HG03280 (cell line): ENCODE data around the gene ZBED3.

ENCODE experiments used
- ATAC-seq: cut with Tn5 transposase; IDR thresholded peaks from one replicate; pipeline ENCODE4 v1.9.1; 2021; ENCODE audit warnings: mild to moderate bottlenecking, moderate library complexity; ENCODE audit not compliant: unreplicated experiment

ZBED3 gene

GRCh38 chr5:77077829-77078176 lies 9.3 kb downstream of the ZBED3 start:
- no peak for ATAC-seq

- ATAC-seq = peak; percentile 82
Measured at GRCh38 chr5:77076961-77077828, 9.9 kb downstream of the ZBED3 start.

GRCh38 chr5:77074745-77075144 lies 12.3 kb downstream of the ZBED3 start:
- no peak for ATAC-seq

GRCh38 chr5:77073667-77074066 lies 13.4 kb downstream of the ZBED3 start:
- ATAC-seq = no peak

- ATAC-seq = no peak
Measured at GRCh38 chr5:77066823-77067442, 20.2 kb downstream of the ZBED3 start.

- ATAC-seq = no peak
Measured at GRCh38 chr5:77066184-77066583, 20.9 kb downstream of the ZBED3 start.

GRCh38 chr5:77065256-77065655 lies 21.8 kb downstream of the ZBED3 start:
- ATAC-seq = no peak

- no peak for ATAC-seq
Measured at GRCh38 chr5:77064040-77064439, 23.0 kb downstream of the ZBED3 start.

GRCh38 chr5:77046416-77047073 lies 40.5 kb downstream of the ZBED3 start:
- no peak for ATAC-seq

GRCh38 chr5:77035950-77036349 lies 51.1 kb downstream of the ZBED3 start:
- ATAC-seq = no peak

GRCh38 chr5:77033338-77033737 lies 53.7 kb downstream of the ZBED3 start:
- no peak for ATAC-seq

GRCh38 chr5:77032635-77033034 lies 54.5 kb downstream of the ZBED3 start:
- ATAC-seq = no peak

- ATAC-seq = no peak
Measured at GRCh38 chr5:77031891-77032290, 55.2 kb downstream of the ZBED3 start.

GRCh38 chr5:77030097-77031071 lies 56.7 kb downstream of the ZBED3 start, which contains the start of gene AGGF1:
TSS of gene AGGF1 (plus strand) at chr5:77030404. CDS start at chr5:77030767, 363 bp downstream.
- peak; percentile 99 for ATAC-seq

GRCh38 chr5:77029376-77029885 lies 57.7 kb downstream of the ZBED3 start:
- no peak for ATAC-seq

- ATAC-seq = no peak
Measured at GRCh38 chr5:77028631-77029375, 58.3 kb downstream of the ZBED3 start.

GRCh38 chr5:77024490-77024889 lies 62.6 kb downstream of the ZBED3 start:
- ATAC-seq = no peak

- no peak for ATAC-seq
Measured at GRCh38 chr5:77022511-77023417, 64.3 kb downstream of the ZBED3 start.
